ENCODE results near the gene AGBL1.

AGBL1 gene

DNA sequence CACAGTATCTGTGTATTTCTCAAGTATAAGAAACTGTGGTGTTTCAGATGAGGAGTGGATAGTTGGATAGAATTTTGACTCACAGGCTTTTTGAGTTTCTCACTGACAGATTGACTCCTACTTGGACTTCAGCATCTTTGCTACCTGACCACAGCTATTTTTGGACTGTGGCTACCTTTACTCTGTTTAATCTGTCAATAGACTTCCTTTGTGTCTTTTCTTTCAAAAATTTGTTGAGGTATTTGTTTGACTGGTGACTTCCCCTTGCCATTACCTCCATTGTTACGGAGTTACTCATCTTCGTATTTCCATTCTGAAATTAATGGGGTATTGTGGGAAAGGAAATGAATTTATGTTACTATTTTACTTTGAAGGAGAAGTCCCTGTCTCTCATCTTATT is 123.8 kb downstream of the AGBL1 start:
- no peak for DNase-seq (ENCODE audit: low read depth in 1 of 2, low spot score in 1 of 2)
- no peak for TF ChIP-seq CTCF (IDR thresholded peaks at IDR 0.05; ENCODE audit: insufficient read depth, low read length)
- no peak for TF ChIP-seq SPI1 (IDR thresholded peaks at IDR 0.05; ENCODE audit: borderline replicate concordance, low read depth)

GRCh38 chr15:86205096-86205495 is 125.4 kb downstream of the AGBL1 start:
- no peak overlapping the region for H3K4me3 ChIP-seq (replicated peaks; ENCODE audit: insufficient read depth, low read length)
- H3K27ac ChIP-seq (replicated peaks): no peak overlapping the region
- no peaks in the 10 kb centered on the region for H3K27me3 ChIP-seq (ENCODE audit: insufficient read depth, poor library complexity, severe bottlenecking)
- no peak for DNase-seq (ENCODE audit: low read depth in 1 of 2, low spot score in 1 of 2)
- TF ChIP-seq POLR2AphosphoS5 (IDR thresholded peaks at IDR 0.05; ENCODE audit: low read depth): no peak
- TF ChIP-seq SPI1 (IDR thresholded peaks at IDR 0.05; ENCODE audit: borderline replicate concordance, low read depth): no peak
- no peak for TF ChIP-seq REST (IDR thresholded peaks at IDR 0.05; ENCODE audit: insufficient replicate concordance, low read depth)

More for the DNA sequence above, 123.8 kb downstream of the AGBL1 start:
- Histone ChIP-seq H3K4me3 (replicated peaks; ENCODE audit: insufficient read depth, low read length) (no peak overlapping the region), H3K27me3 (ENCODE audit: insufficient read depth, poor library complexity, severe bottlenecking) (no peaks in the 10 kb centered on the region), H3K27ac (replicated peaks) (no peak overlapping the region)

DNA sequence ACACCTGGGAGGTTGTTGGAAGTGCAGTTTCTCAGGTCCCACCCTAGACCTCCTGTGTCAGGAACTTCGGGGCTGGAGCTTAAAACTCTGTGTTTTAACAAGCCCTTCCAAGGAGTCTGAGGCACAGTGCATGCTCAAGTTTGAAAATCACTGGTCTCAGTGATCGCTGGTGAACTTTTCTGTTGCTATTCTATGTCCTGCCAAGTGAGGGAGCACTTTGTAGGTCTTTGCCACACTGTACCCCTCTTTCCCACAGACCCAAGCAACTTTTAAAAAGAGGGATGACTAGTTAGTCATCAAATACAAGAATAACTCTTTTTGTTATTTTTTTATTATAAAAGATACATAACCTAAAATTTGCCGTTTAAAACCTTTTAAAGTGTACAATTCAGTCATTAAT is 133.7 kb downstream of the AGBL1 start:
- DNase-seq (ENCODE audit: low read depth in 1 of 2, low spot score in 1 of 2): no peak
- no peak overlapping the region for H3K27ac ChIP-seq (replicated peaks)

GRCh38 chr15:86213888-86214287 is 134.2 kb downstream of the AGBL1 start:
- Histone ChIP-seq H3K27ac (replicated peaks) (no peak overlapping the region), H3K27me3 (ENCODE audit: insufficient read depth, poor library complexity, severe bottlenecking) (no peaks in the 10 kb centered on the region), H3K4me3 (replicated peaks; ENCODE audit: insufficient read depth, low read length) (no peak overlapping the region)
- DNase-seq (ENCODE audit: low read depth in 1 of 2, low spot score in 1 of 2): no peak
- TF ChIP-seq REST (IDR thresholded peaks at IDR 0.05; ENCODE audit: insufficient replicate concordance, low read depth) (no peak), GABPA (IDR thresholded peaks at IDR 0.05; ENCODE audit: low read depth) (no peak), CTCF (IDR thresholded peaks at IDR 0.05; ENCODE audit: insufficient read depth, low read length) (no peak), POLR2AphosphoS5 (IDR thresholded peaks at IDR 0.05; ENCODE audit: low read depth) (no peak), SPI1 (IDR thresholded peaks at IDR 0.05; ENCODE audit: borderline replicate concordance, low read depth) (no peak)

More for the DNA sequence above, 133.7 kb downstream of the AGBL1 start:
- TF ChIP-seq REST (IDR thresholded peaks at IDR 0.05; ENCODE audit: insufficient replicate concordance, low read depth) (no peak), GABPA (IDR thresholded peaks at IDR 0.05; ENCODE audit: low read depth) (no peak), POLR2AphosphoS5 (IDR thresholded peaks at IDR 0.05; ENCODE audit: low read depth) (no peak), SPI1 (IDR thresholded peaks at IDR 0.05; ENCODE audit: borderline replicate concordance, low read depth) (no peak)
- no peak overlapping the region for H3K4me3 ChIP-seq (replicated peaks; ENCODE audit: insufficient read depth, low read length)
- no peaks in the 10 kb centered on the region for H3K27me3 ChIP-seq (ENCODE audit: insufficient read depth, poor library complexity, severe bottlenecking)

Data from HL-60 (cell line).